HG03575 (cell line): ENCODE data around the gene CDK2.

Experiments
- ATAC-seq: cut with Tn5 transposase; IDR thresholded peaks from one replicate; pipeline ENCODE4 v1.9.1; 2021; ENCODE audit not compliant: unreplicated experiment, insufficient number of reproducible peaks, low FRiP score; ENCODE audit errors: extremely low read depth

The CDK2 gene

DNA sequence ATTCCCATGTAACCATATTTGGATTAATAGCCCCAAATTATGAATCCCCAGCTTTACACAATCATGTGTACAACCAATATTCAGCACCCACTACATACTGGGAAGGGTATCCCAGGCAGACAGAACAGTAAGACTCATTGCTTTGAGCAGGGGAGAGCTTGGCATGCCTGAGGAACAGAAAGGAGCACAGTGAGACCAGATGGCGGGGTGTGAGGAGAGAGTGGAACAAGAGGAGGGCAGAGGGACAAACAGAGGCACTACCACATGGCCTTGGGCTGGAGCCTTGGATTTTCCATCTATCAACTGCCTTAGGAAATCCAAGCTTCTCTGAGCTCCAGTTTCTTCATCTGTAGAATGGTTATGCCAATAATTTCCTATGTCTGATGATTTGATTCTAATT is 31.9 kb upstream of the CDK2 start:
- ATAC-seq, result no peak

- ATAC-seq, result no peak
These were observed 30.9 kb upstream of the CDK2 start for GRCh38 chr12:55935738-55936151.

DNA sequence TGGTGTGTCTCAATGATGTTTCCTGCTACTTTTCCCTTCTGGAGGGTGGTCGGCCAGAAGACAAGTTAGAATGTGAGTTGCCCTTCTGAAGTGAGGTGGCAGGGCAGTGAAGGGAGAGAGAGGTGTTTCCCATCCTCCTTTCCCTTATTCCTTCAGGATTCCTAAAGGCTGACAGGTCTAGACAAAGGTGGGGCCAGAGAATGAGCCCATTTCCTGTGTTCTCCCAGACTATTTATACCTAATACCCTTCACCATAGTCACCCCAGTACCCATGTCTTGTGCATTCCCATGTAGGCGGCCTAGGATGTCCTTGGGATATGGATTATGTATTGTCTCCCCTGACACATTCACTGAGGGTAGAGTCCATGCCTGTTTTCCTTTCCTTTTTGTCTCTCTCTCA is 28.6 kb upstream of the CDK2 start:
- no peak for ATAC-seq

DNA sequence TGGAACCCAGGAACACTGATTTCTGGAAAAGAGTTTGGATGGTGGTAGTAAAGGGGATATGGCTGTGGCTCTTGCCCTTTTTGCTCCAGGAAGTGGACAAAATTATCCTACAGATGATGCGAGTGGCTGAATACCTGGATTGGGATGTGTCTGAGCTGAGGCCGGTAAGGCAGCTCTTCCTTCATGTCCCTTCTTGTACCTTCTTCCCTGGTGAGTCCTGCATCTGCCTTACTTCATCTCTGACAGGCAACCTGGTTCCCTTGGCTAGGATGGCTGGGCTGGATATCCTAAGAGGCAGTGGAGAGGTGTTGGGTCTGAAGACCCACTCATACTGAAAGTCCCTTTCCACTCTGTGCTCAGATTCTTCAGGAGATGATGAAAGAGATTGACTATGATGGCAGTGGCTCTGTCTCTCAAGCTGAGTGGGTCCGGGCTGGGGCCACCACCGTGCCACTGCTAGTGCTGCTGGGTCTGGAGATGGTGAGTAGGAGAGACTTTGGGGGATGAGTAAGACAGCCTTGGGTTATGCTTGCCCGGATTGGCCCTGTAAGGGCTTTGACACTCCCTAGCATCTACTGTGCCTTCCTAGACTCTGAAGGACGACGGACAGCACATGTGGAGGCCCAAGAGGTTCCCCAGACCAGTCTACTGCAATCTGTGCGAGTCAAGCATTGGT is 27.7 kb upstream of the CDK2 start:
- no peak for ATAC-seq

DNA sequence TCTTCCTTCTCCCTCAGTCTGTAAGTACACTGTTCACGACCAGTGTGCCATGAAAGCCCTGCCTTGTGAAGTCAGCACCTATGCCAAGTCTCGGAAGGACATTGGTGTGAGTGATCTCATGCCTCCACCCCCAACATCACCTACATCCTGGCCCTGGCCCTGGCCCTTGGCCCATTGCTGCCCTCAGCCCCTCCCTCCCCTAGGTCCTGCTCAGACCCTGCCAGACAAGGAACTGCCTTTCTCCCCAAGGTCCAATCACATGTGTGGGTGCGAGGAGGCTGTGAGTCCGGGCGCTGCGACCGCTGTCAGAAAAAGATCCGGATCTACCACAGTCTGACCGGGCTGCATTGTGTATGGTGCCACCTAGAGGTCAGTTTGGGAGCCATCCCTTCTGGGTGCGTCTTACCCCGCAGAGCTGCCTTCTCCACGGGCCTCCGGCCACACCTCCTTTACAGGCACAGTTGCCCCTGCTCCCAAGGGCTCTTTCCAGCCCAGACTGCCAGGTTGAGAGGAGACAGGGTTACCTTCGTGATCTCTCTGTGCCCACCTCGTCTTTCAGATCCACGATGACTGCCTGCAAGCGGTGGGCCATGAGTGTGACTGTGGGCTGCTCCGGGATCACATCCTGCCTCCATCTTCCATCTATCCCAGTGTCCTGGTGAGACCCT is 26.4 kb upstream of the CDK2 start:
- ATAC-seq, result peak; percentile 83

DNA sequence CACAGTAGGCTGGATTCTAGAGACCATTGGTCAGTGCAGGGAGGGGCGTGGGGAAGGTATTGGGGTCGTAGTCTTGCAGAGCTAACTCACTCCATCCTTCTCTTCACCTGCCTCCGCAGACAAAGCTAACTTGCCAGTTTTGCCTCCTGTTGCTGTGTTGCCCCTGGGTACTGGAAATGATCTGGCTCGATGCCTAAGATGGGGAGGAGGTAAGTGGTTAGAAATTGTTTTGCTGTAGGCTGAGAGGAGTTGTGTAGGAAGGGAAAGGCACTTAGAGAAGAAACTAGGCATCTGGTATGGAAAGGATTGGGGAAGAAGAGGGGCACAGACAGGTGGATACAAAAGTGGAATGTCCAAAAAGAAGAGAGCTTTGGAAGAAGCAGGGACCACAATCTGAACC is 24.6 kb upstream of the CDK2 start:
- no peak for ATAC-seq

- ATAC-seq, result no peak
These were observed 24.0 kb upstream of the CDK2 start for GRCh38 chr12:55942577-55943136.

GRCh38 chr12:55946553-55946952 is 20.1 kb upstream of the CDK2 start:
- ATAC-seq, result no peak

- no peak for ATAC-seq
These were observed 11.3 kb upstream of the CDK2 start for GRCh38 chr12:55955344-55955743.

DNA sequence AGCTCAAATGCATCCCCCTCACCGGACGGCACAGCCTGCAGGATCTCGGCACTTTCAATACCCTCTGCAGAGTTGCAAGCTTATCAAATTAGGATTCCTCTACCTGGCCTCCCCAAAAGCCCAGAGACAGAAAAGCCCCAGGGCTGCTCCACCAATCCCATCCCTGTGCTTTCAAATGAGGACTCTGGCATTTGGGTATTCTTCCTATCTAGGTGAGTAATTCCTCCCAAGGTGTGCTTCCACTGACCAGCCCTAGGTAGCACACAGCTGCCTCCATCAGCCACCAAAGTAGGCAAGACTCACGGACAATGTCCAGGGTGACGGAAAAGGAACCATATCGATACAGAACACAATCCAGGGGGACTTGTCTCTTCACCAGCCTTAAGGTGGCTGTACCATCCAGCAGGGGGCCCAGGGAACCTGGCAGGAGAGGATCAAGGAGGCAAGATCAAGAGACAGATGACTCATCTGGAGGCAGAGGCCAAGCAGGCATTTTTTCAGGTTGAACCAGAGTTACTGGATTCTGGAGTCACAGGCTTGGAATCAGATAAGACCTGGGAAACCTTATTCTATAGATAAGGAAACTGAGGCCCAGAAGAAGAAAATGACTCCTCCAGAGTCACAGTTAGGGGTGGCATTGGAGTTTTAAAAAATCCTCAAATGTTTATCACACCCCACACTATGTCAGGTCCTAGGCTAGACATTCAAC is 10.7 kb upstream of the CDK2 start:
- no peak for ATAC-seq

- no peak for ATAC-seq
These were observed 9.3 kb upstream of the CDK2 start for GRCh38 chr12:55957106-55957859.

GRCh38 chr12:55963760-55964159 is 2.9 kb upstream of the CDK2 start:
- no peak for ATAC-seq

GRCh38 chr12:55965240-55965639 is 1.4 kb upstream of the CDK2 start:
- no peak for ATAC-seq

DNA sequence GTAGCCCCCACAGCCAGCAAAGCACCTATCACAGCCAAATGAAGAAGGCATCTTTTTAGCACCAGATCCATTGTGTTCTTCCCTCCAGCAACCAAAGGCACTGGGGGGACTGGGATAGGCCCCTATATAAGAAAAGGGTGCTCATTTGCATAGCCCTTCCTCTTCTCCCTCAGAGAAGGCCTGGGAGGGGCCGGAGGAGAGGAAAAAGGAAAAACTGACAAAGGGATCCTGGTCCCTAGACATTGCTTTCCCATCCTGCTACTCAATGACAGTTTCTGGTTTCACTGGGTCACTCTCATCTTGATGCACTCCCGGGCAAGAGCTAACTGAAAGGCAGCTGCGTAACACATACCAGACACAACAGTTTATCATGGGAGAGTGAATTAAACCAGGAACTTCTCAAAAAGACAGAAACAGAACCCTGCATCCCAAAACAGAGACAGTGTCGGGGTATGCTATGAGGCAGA is 656 bp upstream of the CDK2 start, which contains the start of gene PMEL:
TSS of gene PMEL (minus strand) at position 102 of the 467 bp plus-strand sequence. CDS start at position 71, 31 bp downstream.
- ATAC-seq, result no peak

DNA sequence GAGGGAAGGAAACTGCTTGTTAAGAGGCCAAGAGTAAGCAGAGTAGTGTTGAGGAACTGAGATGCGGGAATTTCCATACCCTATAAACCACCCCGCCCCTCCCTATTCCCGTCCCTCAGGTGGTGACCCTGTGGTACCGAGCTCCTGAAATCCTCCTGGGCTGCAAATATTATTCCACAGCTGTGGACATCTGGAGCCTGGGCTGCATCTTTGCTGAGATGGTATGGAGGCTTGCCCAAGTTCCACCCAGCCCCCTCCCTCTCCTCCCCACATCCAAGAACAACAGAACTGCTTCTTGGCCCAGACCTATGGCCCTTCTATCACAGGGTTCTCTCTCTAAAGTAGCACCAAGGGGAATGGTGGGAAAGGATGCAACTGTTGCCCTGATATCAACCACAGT is 2.7 kb downstream of the CDK2 start:
- no peak for ATAC-seq

- ATAC-seq, result no peak
These were observed 4.1 kb downstream of the CDK2 start for GRCh38 chr12:55970775-55971174.

DNA sequence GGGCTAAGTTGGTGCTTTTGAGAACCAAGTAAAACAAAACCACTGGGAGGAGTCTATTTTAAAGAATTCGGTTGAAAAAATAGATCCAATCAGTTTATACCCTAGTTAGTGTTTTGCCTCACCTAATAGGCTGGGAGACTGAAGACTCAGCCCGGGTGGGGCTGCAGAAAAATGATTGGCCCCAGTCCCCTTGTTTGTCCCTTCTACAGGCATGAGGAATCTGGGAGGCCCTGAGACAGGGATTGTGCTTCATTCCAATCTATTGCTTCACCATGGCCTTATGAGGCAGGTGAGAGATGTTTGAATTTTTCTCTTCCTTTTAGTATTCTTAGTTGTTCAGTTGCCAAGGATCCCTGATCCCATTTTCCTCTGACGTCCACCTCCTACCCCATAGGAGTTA is 5.4 kb downstream of the CDK2 start:
- ATAC-seq, result no peak

DNA sequence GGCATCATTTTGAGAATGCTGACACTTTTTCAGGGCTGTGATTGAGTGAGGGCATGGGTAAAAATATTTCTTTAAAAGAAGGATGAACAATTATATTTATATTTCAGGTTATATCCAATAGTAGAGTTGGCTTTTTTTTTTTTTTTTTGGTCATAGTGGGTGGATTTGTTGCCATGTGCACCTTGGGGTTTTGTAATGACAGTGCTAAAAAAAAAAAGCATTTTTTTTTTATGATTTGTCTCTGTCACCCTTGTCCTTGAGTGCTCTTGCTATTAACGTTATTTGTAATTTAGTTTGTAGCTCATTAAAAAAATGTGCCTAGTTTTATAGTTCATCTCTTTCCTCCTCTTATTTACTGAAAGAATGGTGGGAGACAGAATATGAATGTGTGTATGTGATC is 5.8 kb downstream of the CDK2 start:
- ATAC-seq, result no peak

GRCh38 chr12:55972911-55973598 is 6.4 kb downstream of the CDK2 start:
- ATAC-seq, result no peak
